Measurements from ENCODE around the gene SVIL.
"Not testable (repeated sequence)": the region's sequence is repeated elsewhere in the genome, so short reads cannot be mapped to it uniquely, and the experiment has no call there.

The SVIL gene

GRCh38 chr10:29649561-29650551, 15.1 kb upstream of the SVIL start:
- DNase-seq (ENCODE audit: low spot score), result no peak

- no peak for DNase-seq (ENCODE audit: low spot score)
These were observed 14.2 kb upstream of the SVIL start for GRCh38 chr10:29648983-29649268.

- DNase-seq (ENCODE audit: low spot score), result no peak
These were observed 13.6 kb upstream of the SVIL start for GRCh38 chr10:29648114-29648982.

GRCh38 chr10:29647478-29647877, 12.7 kb upstream of the SVIL start:
- DNase-seq (ENCODE audit: low spot score), result no peak

- no peak for DNase-seq (ENCODE audit: low spot score)
These were observed 12.2 kb upstream of the SVIL start for GRCh38 chr10:29646960-29647461.

- DNase-seq (ENCODE audit: low spot score), result no peak
These were observed 11.6 kb upstream of the SVIL start for GRCh38 chr10:29646238-29646902.

GRCh38 chr10:29643771-29644501, 9.2 kb upstream of the SVIL start:
- DNase-seq (ENCODE audit: low spot score), result no peak

- no peak for DNase-seq (ENCODE audit: low spot score)
These were observed 8.2 kb upstream of the SVIL start for GRCh38 chr10:29642990-29643389.

- no peak for DNase-seq (ENCODE audit: low spot score)
These were observed 2.8 kb upstream of the SVIL start for GRCh38 chr10:29637537-29637936.

GRCh38 chr10:29636178-29636577, 1.4 kb upstream of the SVIL start:
- DNase-seq (ENCODE audit: low spot score), result no peak

GRCh38 chr10:29635711-29636144, 957 bp upstream of the SVIL start:
- DNase-seq (ENCODE audit: low spot score), result peak; percentile 13

- DNase-seq (ENCODE audit: low spot score), result no peak
These were observed 666 bp downstream of the SVIL start for GRCh38 chr10:29634105-29634504.

GRCh38 chr10:29631049-29631339, 3.8 kb downstream of the SVIL start:
- no peak for DNase-seq (ENCODE audit: low spot score)

- no peak for DNase-seq (ENCODE audit: low spot score)
These were observed 4.3 kb downstream of the SVIL start for GRCh38 chr10:29630205-29631048.

GRCh38 chr10:29628912-29629526, 5.8 kb downstream of the SVIL start:
- DNase-seq (ENCODE audit: low spot score), result no peak

- no peak for DNase-seq (ENCODE audit: low spot score)
These were observed 6.5 kb downstream of the SVIL start for GRCh38 chr10:29628311-29628710.

- no peak for DNase-seq (ENCODE audit: low spot score)
These were observed 7.3 kb downstream of the SVIL start for GRCh38 chr10:29627201-29628132.

GRCh38 chr10:29624357-29624756, 10.4 kb downstream of the SVIL start:
- DNase-seq (ENCODE audit: low spot score), result not testable (repeated sequence)

GRCh38 chr10:29623797-29624196, 11.0 kb downstream of the SVIL start:
- no peak for DNase-seq (ENCODE audit: low spot score)

All from cerebellar cortex (tissue), 1 donor.